Mucosa of descending colon (tissue), 3 donors: ENCODE measurements around the gene METTL8. TPM values are rescaled to one million over a fixed set of nuclear protein-coding genes. Genes with fewer than 3 reads are reported as not detected.
"Not testable (repeated sequence)": the region's sequence is repeated elsewhere in the genome, so short reads cannot be mapped to it uniquely, and the experiment has no call there.

Experiments
- ATAC-seq: fragments of 200-7000 bp; cut with Tn5 transposase; one replicate; pipeline ENCODE4 v1.9.1; 2020; ENCODE audit warnings: mild to moderate bottlenecking, moderate library complexity
- DNase-seq, 3 donors: peaks; one replicate each; pipeline ENCODE4 v3.0.0-alpha.2; 2020
- H3K36me3 ChIP-seq: fragments of 200-600 bp; one replicate; pipeline ENCODE4 v1.8.0; 2021; ENCODE audit warnings: low read depth, mild to moderate bottlenecking
- H3K4me1 ChIP-seq: fragments of 200-600 bp; one replicate; pipeline ENCODE4 v1.8.0; 2021; ENCODE audit warnings: low read depth, mild to moderate bottlenecking
- H3K4me3 ChIP-seq: fragments of 200-600 bp; one replicate; pipeline ENCODE4 v1.8.0; 2021; ENCODE audit warnings: mild to moderate bottlenecking
- H3K9me3 ChIP-seq: fragments of 200-600 bp; one replicate; pipeline ENCODE4 v1.8.0; 2021; ENCODE audit warnings: mild to moderate bottlenecking
- intact Hi-C, 2 donors: fragments of 100-400 bp; cut with DNase I in 1 of 2; cut with micrococcal nuclease in 1 of 2; formaldehyde crosslinking; loops; one replicate each; pipeline versions ENCODE4 v1.11.0 to v1.11.1; 2022; cut with DNase I, micrococcal nuclease
- total RNA-seq, 3 donors: library from RNA; stranded (reverse); fragmentation: NEBNext Ultra II Directional in 2 of 3; extraction: Animal tissue kit (Norgen Biotek cat#: 25700) in 2 of 3; gene quantifications; one replicate each; pipeline versions ENCODE4 v1.2.1 to v1.2.4, GENCODE V29; 2021 to 2023
- TF ChIP-seq, protein P1 (sequence below): fragments of 200-600 bp; IDR thresholded peaks from one replicate; pipeline ENCODE4 v1.8.0; 2022; ENCODE audit warnings: antibody characterized with exemption, mild to moderate bottlenecking
- donor health status: DM: no; HTN: no; CAD: no; lungs with moderate emphysema.
- donor health status: DM: no; HTN: no; CAD: no.
- donor health status: DM: no; HTN: yes; CAD: no.

Gene METTL8
- total RNA-seq, 3 donors from 2014 or later: 15.9 to 44.9 (median 20.7) TPM

DNA sequence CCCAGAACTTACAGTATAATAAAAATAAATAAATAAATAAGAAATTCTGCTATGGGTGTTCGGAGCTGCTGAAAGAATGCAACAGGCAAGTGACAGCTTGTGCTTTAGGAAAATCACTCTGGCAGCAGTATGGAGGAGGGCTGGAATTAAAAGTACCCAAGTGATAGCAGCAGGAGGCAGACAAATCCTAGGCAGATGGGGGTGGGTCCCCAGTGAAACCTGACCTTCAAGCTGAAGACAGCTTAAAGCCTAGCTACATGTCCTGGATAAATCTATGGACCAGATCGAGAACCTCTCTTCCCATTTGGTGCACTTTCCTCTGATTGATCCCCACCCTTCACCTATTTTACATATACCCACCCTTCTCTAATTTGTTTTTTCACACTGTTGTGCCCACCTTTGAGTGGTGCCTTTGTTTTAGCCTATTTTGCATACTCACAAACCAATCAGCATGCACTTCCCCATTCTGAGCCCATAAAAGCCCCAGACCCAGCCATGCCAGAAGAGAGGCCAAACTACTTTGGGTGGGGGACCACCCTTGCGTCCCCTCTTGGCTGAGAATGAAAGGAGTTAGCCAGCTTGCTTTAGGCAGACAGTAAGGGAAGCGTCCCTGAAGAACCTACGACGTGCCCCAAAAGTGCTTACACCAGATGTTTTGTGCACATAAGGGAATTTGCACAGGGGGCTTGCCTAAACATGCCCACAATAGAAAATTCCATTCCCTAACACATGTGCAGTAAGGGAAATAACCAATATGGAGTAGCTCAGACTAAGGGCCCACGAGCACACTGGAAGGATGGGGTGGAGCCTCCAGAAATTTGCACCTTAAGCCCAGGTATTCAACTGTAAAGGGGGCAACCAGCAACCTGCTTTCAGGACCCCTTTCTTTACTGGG is 3.0 kb downstream of the METTL8 start:
- TF ChIP-seq, protein P1, sequence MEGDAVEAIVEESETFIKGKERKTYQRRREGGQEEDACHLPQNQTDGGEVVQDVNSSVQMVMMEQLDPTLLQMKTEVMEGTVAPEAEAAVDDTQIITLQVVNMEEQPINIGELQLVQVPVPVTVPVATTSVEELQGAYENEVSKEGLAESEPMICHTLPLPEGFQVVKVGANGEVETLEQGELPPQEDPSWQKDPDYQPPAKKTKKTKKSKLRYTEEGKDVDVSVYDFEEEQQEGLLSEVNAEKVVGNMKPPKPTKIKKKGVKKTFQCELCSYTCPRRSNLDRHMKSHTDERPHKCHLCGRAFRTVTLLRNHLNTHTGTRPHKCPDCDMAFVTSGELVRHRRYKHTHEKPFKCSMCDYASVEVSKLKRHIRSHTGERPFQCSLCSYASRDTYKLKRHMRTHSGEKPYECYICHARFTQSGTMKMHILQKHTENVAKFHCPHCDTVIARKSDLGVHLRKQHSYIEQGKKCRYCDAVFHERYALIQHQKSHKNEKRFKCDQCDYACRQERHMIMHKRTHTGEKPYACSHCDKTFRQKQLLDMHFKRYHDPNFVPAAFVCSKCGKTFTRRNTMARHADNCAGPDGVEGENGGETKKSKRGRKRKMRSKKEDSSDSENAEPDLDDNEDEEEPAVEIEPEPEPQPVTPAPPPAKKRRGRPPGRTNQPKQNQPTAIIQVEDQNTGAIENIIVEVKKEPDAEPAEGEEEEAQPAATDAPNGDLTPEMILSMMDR: no peak

GRCh38 chr2:171422710-171423495 is 10.9 kb downstream of the METTL8 start:
- ATAC-seq, H3K4me1 ChIP-seq, DNase-seq, H3K4me3 ChIP-seq, H3K36me3 ChIP-seq, intact Hi-C loops: not testable (repeated sequence)
- peaks cover 15% of the 10 kb centered on the region for H3K9me3 ChIP-seq

More for the DNA sequence above, 3.0 kb downstream of the METTL8 start:
- intact Hi-C loops: loop anchor here in 1 of 2 donors (10.0 kb wide), 1 partner anchor 266 kb away; the partner anchor contains the start of gene TLK1
- H3K4me1 ChIP-seq: peaks cover 15% of the 10 kb centered on the region
- H3K9me3 ChIP-seq: no peaks in the 10 kb centered on the region
- no peak for ATAC-seq
- no peak for DNase-seq
- H3K36me3 ChIP-seq: no peaks in the 10 kb centered on the region
- H3K4me3 ChIP-seq: no peak overlapping the region

GRCh38 chr2:171420728-171421563 is 12.8 kb downstream of the METTL8 start:
- peaks cover 15% of the 10 kb centered on the region for H3K9me3 ChIP-seq
- TF ChIP-seq, protein P1: no peak
- intact Hi-C loops: no loop called here
- H3K4me3 ChIP-seq: no peak overlapping the region
- DNase-seq (no peak), ATAC-seq (no peak)
- H3K36me3 ChIP-seq: no peaks in the 10 kb centered on the region
- no peaks in the 10 kb centered on the region for H3K4me1 ChIP-seq

GRCh38 chr2:171419333-171419732 is 14.5 kb downstream of the METTL8 start:
- DNase-seq: no peak
- TF ChIP-seq, protein P1: no peak
- ATAC-seq: no peak
- intact Hi-C loops: loop anchor here in 1 of 2 donors (10.0 kb wide), 2 partner anchors 265 to 445 kb away; no protein-coding TSS in a partner anchor
- peaks cover 2% of the 10 kb centered on the region for H3K4me1 ChIP-seq
- no peak overlapping the region for H3K4me3 ChIP-seq
- H3K36me3 ChIP-seq: no peaks in the 10 kb centered on the region
- peaks cover 12% of the 10 kb centered on the region for H3K9me3 ChIP-seq

DNA sequence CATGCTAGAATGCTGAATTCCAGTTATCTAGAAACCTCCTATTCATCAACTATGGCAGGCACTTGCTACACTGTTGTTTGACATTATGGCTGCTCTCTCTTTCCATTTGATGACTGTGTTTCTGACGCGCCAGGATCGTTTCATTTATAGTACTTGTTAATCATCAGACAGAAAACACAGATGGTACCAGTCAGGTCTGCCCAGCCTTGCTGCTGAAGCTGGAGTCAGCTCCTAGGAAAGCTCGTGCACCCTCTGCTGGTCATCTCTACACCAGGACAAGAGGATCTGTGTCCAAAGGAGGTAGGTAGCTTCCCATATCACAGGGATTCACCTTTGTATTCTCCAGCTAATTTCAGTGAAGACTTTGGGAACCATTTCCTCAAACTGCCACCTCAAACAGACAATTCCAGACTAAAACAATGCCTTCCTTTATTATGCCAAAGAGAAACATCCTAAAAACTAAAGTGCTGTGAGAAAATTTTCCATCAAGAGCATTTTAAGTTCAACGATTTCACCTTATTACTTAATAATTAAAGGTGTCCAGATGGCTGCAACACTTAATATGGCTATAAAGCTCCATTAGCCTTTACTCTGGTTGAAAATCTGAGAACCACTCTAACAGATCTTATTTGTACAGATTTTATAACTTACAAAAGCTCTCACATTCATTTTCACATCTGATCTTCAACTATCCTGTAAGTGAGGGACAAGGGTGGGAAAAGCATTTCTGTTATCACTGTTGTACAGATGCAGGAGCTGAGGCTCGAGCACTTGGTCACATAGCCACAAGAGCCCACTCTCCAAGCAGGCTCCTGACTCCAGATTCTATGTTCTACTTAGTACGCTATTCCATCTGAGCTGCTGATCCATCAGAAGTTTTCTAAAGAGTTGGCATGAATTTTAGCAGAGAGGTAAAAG is 17.5 kb downstream of the METTL8 start:
- peak; percentile 100 for ATAC-seq
- TF ChIP-seq, protein P1: peak; percentile 81
- peaks cover 2% of the 10 kb centered on the region for H3K4me1 ChIP-seq
- peak; percentile 80 to 98 (median 84) for DNase-seq
- no peak overlapping the region for H3K4me3 ChIP-seq
- intact Hi-C loops: loop anchor here in 1 of 2 donors (10.0 kb wide), 2 partner anchors 261 to 441 kb away; no protein-coding TSS in a partner anchor
- H3K36me3 ChIP-seq: no peaks in the 10 kb centered on the region
- no peaks in the 10 kb centered on the region for H3K9me3 ChIP-seq

GRCh38 chr2:171414645-171415044 is 19.1 kb downstream of the METTL8 start:
- not testable (repeated sequence) for H3K4me1 ChIP-seq, H3K9me3 ChIP-seq, ATAC-seq, H3K4me3 ChIP-seq, DNase-seq, H3K36me3 ChIP-seq
- intact Hi-C loops: loop anchor here in 1 of 2 donors (10.0 kb wide), 2 partner anchors 260 to 440 kb away; no protein-coding TSS in a partner anchor
